IPS-18c (cell line): ENCODE results near the gene CLEC9A.

Experiments
- H3K4me3 ChIP-seq: 2 replicates; pipeline ENCODE4 v1.7.0; 2013; ENCODE audit warnings: low read depth, mild to moderate bottlenecking, low read length, moderate library complexity; ENCODE audit not compliant: insufficient read depth
- H3K9me3 ChIP-seq: one replicate; pipeline ENCODE4 v1.6.1; 2013; ENCODE audit warnings: mild to moderate bottlenecking, low read length, moderate library complexity; ENCODE audit not compliant: control insufficient read depth, insufficient read depth

Gene CLEC9A

GRCh38 chr12:10094646-10095395 is 64.3 kb downstream of the CLEC9A start:
- Histone ChIP-seq H3K4me3 (no peak overlapping the region), H3K9me3 (no peaks in the 10 kb centered on the region)

- no peak overlapping the region for H3K4me3 ChIP-seq
- no peaks in the 10 kb centered on the region for H3K9me3 ChIP-seq
Measured at GRCh38 chr12:10095971-10096370, 65.5 kb downstream of the CLEC9A start.

- Histone ChIP-seq H3K9me3 (no peaks in the 10 kb centered on the region), H3K4me3 (no peak overlapping the region)
Measured at GRCh38 chr12:10097521-10097920, 67.0 kb downstream of the CLEC9A start.

DNA sequence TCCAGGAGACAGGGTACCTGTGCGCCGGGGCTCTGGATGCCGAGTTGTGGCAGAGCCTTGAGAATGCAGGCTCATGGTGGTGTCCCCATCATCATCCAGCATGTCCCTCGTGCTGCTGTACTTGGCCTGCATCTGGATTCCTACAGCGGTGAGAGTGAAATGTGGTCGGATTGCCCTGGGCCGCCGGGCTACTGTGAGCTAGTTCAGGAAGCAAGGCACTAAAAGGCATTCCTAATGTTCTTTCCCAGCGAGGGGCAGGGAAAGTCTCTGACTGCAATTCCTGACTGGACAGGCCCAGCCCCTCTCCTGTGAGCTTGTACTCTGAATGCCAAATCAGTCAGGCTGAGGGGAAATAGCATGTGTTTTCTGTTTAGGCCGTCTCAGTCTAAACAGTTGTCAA is 68.3 kb downstream of the CLEC9A start, which contains the start of gene CLEC1A:
TSS of gene CLEC1A (minus strand) at position 195 of the 400 bp plus-strand sequence. CDS start at position 132, 63 bp downstream.
- Histone ChIP-seq H3K4me3 (no peak within 1 kb of the TSS), H3K9me3 (no peaks in the 10 kb centered on the region)

- Histone ChIP-seq H3K4me3 (no peak overlapping the region), H3K9me3 (no peaks in the 10 kb centered on the region)
Measured at GRCh38 chr12:10101042-10101579, 70.6 kb downstream of the CLEC9A start.

DNA sequence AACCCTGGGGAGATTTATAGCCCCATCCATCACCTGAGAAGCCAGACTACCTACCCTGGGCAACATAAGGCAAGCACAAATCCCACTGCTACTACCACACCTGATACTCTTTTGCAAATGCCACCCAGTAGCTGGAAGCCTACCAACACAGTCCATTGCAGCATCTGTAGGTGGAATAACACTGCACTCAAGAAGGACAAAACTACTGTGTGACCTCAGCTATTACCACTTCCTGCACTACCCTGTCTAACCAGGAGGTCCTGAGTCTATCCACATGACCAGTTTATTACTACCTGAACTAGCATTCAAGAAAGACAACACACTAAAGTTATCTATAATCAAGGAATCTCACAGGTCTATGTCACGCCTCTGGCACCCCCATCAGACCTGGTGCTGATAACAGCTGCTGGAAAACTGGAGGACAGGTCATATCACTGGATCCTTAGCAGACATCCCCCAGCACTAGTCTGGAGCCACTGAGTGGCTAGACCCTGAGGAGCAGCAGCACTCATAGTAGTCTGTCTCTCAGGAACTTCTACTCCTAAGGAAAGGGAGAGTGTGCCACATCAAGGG is 71.3 kb downstream of the CLEC9A start:
- H3K4me3 ChIP-seq, result no peak overlapping the region
- no peaks in the 10 kb centered on the region for H3K9me3 ChIP-seq

DNA sequence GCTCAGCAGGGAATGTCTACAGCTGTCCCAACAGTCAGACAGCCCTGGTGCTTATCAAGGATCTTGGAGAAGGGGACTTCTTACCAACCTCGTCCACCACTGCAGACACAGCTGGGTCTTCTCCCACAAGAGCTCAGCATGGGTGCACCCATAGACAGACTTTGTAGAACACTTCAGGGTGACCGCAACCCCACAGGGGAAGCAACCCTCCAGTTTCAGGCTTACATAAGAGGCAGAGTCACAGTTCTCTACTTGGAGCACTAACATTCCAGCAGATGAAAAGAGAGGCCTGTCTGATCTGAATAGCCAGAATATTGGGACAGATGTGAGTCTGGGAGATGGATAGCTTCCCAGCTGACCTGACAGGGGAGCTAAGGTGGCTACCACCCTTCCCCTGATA is 71.8 kb downstream of the CLEC9A start:
- H3K4me3 ChIP-seq, result no peak overlapping the region
- no peaks in the 10 kb centered on the region for H3K9me3 ChIP-seq

DNA sequence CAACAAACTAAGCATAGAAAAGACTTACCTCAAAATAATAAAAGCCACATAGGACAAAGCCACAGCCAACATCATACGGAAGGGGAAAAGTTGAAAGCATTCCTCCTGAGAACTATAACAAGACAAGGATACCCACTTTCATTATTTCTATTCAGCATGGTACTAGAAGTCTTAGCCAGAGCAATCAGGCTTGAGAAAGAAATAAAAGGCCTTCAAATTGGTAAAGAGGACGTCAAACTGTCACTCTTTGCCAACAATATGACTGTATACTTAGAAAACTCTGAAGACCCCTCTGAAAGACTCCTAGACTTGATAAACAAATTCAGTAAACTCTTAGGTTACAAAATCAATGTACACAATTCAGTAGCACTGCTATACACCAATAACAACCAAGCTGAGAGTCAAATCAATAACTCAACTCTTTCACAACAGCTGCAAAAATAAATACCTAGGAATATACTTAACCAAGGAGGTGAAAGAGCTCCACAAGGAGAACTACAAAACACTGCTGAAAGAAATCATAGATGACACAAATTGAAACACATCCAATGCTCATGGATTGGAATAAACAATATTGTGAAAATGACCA is 79.9 kb downstream of the CLEC9A start:
- no peak overlapping the region for H3K4me3 ChIP-seq

GRCh38 chr12:10111451-10111850 is 81.0 kb downstream of the CLEC9A start:
- peaks cover 6% of the 10 kb centered on the region for H3K9me3 ChIP-seq
- H3K4me3 ChIP-seq, result no peak overlapping the region

More for the DNA sequence above, 79.9 kb downstream of the CLEC9A start:
- H3K9me3 ChIP-seq, result peaks cover 6% of the 10 kb centered on the region

DNA sequence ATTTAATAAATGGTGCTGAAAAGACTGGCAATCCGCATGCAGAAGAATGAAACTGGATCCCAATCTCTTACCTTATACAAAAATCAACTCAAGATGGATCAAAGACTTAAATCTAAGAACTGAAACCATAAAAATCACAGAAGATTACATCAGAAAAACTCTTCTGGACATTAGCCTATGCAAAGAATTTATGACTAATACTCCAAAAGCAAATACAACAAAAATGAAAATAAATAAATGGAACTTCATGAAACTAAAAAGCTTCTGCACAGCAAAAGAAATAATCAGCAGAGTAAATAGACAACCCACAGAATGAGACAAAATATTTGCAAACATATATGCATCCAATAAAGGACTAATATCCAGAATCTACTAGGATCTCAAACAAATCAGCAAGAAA is 82.6 kb downstream of the CLEC9A start:
- peaks cover 6% of the 10 kb centered on the region for H3K9me3 ChIP-seq
- H3K4me3 ChIP-seq, result no peak overlapping the region

DNA sequence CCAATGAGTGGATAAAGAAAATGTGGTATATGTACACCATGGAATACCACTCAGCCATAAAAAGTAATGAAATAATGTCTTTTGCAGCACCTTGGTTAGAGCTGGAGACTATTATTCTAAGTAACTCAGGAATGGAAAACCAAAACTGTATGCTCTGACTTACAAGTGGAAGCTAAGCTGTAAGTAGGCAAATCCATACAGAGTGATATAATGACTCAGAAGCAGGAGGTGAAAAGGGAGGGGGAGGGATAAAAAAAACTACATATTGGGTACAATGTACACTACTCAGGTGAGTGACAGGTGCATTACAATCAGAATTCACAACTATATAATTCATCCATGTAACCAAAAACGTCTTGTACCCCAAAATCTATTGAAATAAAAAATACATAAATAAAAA is 83.4 kb downstream of the CLEC9A start:
- Histone ChIP-seq H3K9me3 (peaks cover 6% of the 10 kb centered on the region), H3K4me3 (no peak overlapping the region)

GRCh38 chr12:10115311-10115710 is 84.8 kb downstream of the CLEC9A start:
- peaks cover 6% of the 10 kb centered on the region for H3K9me3 ChIP-seq

More at GRCh38 chr12:10115311-10115710, 84.8 kb downstream of the CLEC9A start:
- H3K4me3 ChIP-seq, result no peak overlapping the region
